ENCODE results near the gene COA6. TPM values are rescaled to one million over a fixed set of nuclear protein-coding genes. Genes with fewer than 3 reads are reported as not detected.

The COA6 gene
- total and polyA plus RNA-seq, 2 of the 13 experiments (the other 11 are each of a cell fraction or from before 2014, with no cell fraction given): 32.4 to 104 TPM

GRCh38 chr1:234373064-234373958 lies at the start of gene COA6 (continued):
- TF ChIP-seq EHMT2 (IDR thresholded peaks at IDR 0.05; ENCODE audit: borderline replicate concordance, low read depth, low read length) (peak; percentile 65; the same call in 1 of the 2 replicates), CEBPB (IDR thresholded peaks at IDR 0.05; ENCODE audit: borderline replicate concordance, low read depth, low read length) (no peak), CENPBD1 (CRISPR knock-in tag; IDR thresholded peaks at IDR 0.05; ENCODE audit: borderline replicate concordance, low read depth) (no peak), ZNF292 (CRISPR knock-in tag; IDR thresholded peaks at IDR 0.05; ENCODE audit: borderline replicate concordance, low read depth) (peak; percentile 82; the same call in 1 of the 2 replicates), AHR (CRISPR knock-in tag; IDR thresholded peaks at IDR 0.05) (peak; percentile 64; the same call in 1 of the 2 replicates), ZNF644 (CRISPR knock-in tag; IDR thresholded peaks at IDR 0.05; ENCODE audit: low read depth) (no peak), ZNF740 (CRISPR knock-in tag; IDR thresholded peaks at IDR 0.05) (no peak), FOXM1 (CRISPR knock-in tag; IDR thresholded peaks at IDR 0.05) (no peak), E2F5 (CRISPR knock-in tag; conservative IDR thresholded peaks at IDR 0.05) (no peak), ZNF615 (CRISPR knock-in tag; IDR thresholded peaks at IDR 0.05; ENCODE audit: borderline replicate concordance) (peak; percentile 87), KIAA2018 (CRISPR knock-in tag; IDR thresholded peaks at IDR 0.05; ENCODE audit: borderline replicate concordance) (peak; percentile 37; the same call in 1 of the 2 replicates), NFE2L1 (CRISPR knock-in tag; IDR thresholded peaks at IDR 0.05; ENCODE audit: borderline replicate concordance) (peak; percentile 88; the same call in 1 of the 2 replicates), ZIK1 (CRISPR knock-in tag; IDR thresholded peaks at IDR 0.05; ENCODE audit: borderline replicate concordance, low read depth) (peak; percentile 81; the same call in 1 of the 2 replicates)

All from HepG2 (cell line).